CD4-positive, CD25-positive, alpha-beta regulatory T cell (primary cell): ENCODE results near the gene DNAJC8. TPM values are rescaled to one million over a fixed set of nuclear protein-coding genes. Genes with fewer than 3 reads are reported as not detected.

Experiments used
- polyA plus RNA-seq, 4 donors: library from polyadenylated mRNA; unstranded; fragments of 300-500 nt; fragmentation: Illumina TruSeq; gene quantifications; one replicate each; pipeline ENCODE4 v1.2.3, GENCODE V29; 2021
- total RNA-seq: library from RNA; stranded (reverse); gene quantifications from one replicate; pipeline ENCODE4 v1.2.3, GENCODE V29; 2022

Gene DNAJC8
- total and polyA plus RNA-seq, 5 donors from 2014 or later: 75.3 to 181 (median 154) TPM

Other genes with a start within 250 kb of the DNAJC8 start
- gene EYA3, start 144.4 kb downstream of the DNAJC8 start, total RNA-seq: 18.5 TPM
- 1 to 10 TPM; 3.0 to 5.6 (median 3.7) TPM for gene EYA3, start 144.4 kb downstream of the DNAJC8 start, polyA plus RNA-seq
- gene PTAFR, start 56.3 kb downstream of the DNAJC8 start, total RNA-seq: 0.54 TPM
- under 1 TPM; 0.15 to 0.84 (median 0.40) TPM for gene PTAFR, start 56.3 kb downstream of the DNAJC8 start, polyA plus RNA-seq
- 96.6 TPM for gene ATP5IF1, start 3.1 kb upstream of the DNAJC8 start, total RNA-seq
- 100 to 1,000 TPM; 467 to 676 (median 604) TPM for gene ATP5IF1, start 3.1 kb upstream of the DNAJC8 start, polyA plus RNA-seq
- gene SESN2, start 26.5 kb upstream of the DNAJC8 start, total RNA-seq: 13.9 TPM
- gene SESN2, start 26.5 kb upstream of the DNAJC8 start, polyA plus RNA-seq: 1 to 10 TPM; 5.0 to 8.9 (median 6.9) TPM
- gene MED18, start 96.0 kb upstream of the DNAJC8 start, total RNA-seq: 5.2 TPM
- 10 to 100 TPM in 2 of 4 donors, 1 to 10 TPM in 2; 7.0 to 12.7 (median 9.2) TPM for gene MED18, start 96.0 kb upstream of the DNAJC8 start, polyA plus RNA-seq
- gene PHACTR4, start 136.7 kb upstream of the DNAJC8 start, total RNA-seq: 29.4 TPM
- 1 to 10 TPM; 4.9 to 8.2 (median 5.0) TPM for gene PHACTR4, start 136.7 kb upstream of the DNAJC8 start, polyA plus RNA-seq